HUES6 (cell line): ENCODE measurements around the gene INSIG1.

Source experiments
- H3K27ac ChIP-seq: 2 replicates; pipeline ENCODE4 v1.7.0; 2013; ENCODE audit warnings: low read depth, mild to moderate bottlenecking, low read length, inconsistent platforms
- H3K27me3 ChIP-seq: 2 replicates; pipeline ENCODE4 v1.6.1; 2013; ENCODE audit warnings: low read length; ENCODE audit not compliant: control insufficient read depth, insufficient read depth
- H3K36me3 ChIP-seq: 2 replicates; pipeline ENCODE4 v1.6.1; 2013; ENCODE audit warnings: low read length; ENCODE audit not compliant: control insufficient read depth, insufficient read depth
- H3K4me1 ChIP-seq: 2 replicates; pipeline ENCODE4 v1.6.1; 2013; ENCODE audit warnings: low read length; ENCODE audit not compliant: control insufficient read depth, insufficient read depth
- H3K4me3 ChIP-seq: 2 replicates; pipeline ENCODE4 v1.5.1; 2013; ENCODE audit warnings: low read depth, low read length
- H3K9ac ChIP-seq: one replicate; pipeline ENCODE4 v1.6.1; 2013; ENCODE audit warnings: mild to moderate bottlenecking, low read length
- H3K9me3 ChIP-seq: 2 replicates; pipeline ENCODE4 v1.6.1; 2013; ENCODE audit warnings: low read depth, low read length; ENCODE audit not compliant: control insufficient read depth, insufficient read depth

The INSIG1 gene

DNA sequence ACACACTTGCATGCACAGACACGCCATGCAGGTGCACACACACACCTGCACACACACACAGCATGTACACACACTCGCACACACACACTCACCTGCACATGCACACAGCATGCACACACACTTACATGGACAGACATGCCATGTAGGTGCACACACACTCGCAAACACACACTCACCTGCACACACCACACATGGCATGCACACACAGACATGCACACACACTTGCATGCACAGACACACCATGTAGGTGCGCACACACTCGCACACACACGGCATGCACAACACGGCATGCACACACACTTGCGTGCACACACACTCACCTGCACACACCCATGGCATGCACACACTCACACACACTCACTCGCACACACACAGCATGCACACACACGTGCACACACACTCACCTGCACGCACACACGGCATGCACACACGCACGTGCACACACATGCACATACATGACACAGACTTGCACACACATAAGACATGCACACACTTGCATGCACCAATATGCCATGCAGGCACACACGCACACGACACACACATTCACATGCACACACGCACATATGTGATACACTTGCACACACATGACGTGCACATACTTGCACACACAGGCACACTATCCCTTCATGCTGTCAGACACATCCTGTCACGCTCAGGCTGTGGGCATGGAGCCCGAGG lies 56.8 kb downstream of the INSIG1 start:
- Histone ChIP-seq H3K4me3 (no peak overlapping the region), H3K9ac (no peak overlapping the region), H3K4me1 (peaks cover 3% of the 10 kb centered on the region; the same call in 1 of the 2 replicates), H3K27ac (no peak overlapping the region), H3K27me3 (peaks cover 19% of the 10 kb centered on the region), H3K36me3 (no peaks in the 10 kb centered on the region), H3K9me3 (no peaks in the 10 kb centered on the region)

DNA sequence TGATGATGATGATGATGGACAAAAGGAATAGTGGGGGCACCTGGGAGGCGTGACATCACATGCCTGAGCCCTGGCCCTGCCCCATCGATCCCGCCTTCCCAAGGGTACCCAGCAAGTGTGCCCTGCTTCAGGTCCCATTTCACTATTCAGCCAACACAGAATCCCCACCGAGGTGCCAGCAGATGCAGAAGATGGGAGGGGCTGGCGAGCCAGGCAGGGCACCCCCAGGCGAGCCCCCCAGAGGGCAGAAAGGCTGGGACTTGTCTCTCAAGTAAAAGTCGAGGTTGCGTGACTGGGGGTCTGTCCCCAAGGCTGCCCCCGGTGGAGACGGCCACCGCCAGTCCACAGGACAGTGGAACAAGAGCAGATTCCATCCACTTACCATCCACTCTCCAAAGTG lies 57.5 kb downstream of the INSIG1 start:
- Histone ChIP-seq H3K27ac (no peak overlapping the region), H3K4me1 (no peaks in the 10 kb centered on the region; the same call in 1 of the 2 replicates), H3K36me3 (no peaks in the 10 kb centered on the region), H3K9me3 (no peaks in the 10 kb centered on the region), H3K9ac (no peak overlapping the region), H3K27me3 (peaks cover 18% of the 10 kb centered on the region; the same call in 1 of the 2 replicates), H3K4me3 (no peak overlapping the region)

DNA sequence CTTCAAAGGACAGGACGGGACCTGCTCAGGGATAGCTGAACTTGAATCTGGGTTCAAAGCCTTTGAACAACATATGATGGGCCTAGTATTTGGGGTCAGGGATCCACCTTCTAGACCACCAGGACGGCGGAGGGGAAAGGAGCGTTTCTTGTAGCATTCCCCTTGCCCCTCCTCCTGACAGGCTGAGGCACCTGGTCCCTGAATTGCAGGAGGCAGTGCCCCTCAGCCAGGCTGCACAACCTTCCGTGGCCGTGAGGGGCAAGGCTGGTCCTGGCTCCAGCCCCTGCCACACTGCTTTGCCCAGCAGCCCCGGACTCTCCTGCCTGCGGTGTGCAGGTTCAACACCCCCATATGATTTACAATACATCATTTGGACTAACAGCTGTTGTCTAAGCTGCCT lies 58.1 kb downstream of the INSIG1 start:
- Histone ChIP-seq H3K36me3 (no peaks in the 10 kb centered on the region), H3K27me3 (peaks cover 24% of the 10 kb centered on the region; the same call in 1 of the 2 replicates), H3K27ac (no peak overlapping the region), H3K9ac (no peak overlapping the region), H3K9me3 (no peaks in the 10 kb centered on the region), H3K4me1 (no peaks in the 10 kb centered on the region; the same call in 1 of the 2 replicates), H3K4me3 (no peak overlapping the region)

DNA sequence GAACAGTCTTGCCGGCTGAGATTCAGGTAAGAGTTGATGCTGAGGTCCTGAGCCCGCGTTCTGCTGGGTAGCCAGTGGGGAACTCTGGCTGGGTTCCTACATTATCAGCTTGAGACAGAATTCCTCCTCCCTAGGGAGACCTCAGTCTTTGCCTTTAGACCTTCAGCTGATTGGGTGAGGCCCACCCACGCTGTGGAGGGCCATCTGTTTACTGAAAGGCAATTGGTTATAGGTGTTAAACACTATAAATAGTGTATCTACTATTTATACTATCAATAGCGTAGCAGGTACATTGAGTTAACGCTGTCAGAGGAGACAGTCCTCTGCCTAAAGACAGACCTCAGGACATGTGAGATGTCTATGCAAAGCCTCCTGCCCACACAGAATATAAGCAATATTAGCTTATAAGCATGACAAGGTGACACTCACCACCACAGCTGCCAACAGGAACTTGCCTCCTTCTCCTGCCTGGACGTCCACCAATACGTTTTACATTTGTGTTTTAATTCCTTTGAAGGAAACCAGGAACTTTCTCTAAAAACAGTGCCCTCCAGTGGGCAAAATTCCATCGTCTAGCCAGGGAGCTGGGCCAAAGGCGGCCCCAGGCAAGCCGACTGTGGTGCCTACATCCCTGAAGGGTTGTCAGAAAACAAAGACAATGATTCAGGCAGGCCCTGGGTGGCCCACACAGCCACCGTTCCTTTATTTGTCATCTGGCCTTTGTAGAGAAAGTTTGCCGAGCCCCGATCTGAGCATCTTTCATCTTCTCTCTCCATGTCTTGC lies 58.8 kb downstream of the INSIG1 start:
- no peak overlapping the region for H3K9ac ChIP-seq
- H3K9me3 ChIP-seq = no peaks in the 10 kb centered on the region
- H3K36me3 ChIP-seq = no peaks in the 10 kb centered on the region
- no peak overlapping the region for H3K4me3 ChIP-seq
- H3K27me3 ChIP-seq = peaks cover 31% of the 10 kb centered on the region
- H3K27ac ChIP-seq = no peak overlapping the region
- no peaks in the 10 kb centered on the region; the same call in 1 of the 2 replicates for H3K4me1 ChIP-seq

DNA sequence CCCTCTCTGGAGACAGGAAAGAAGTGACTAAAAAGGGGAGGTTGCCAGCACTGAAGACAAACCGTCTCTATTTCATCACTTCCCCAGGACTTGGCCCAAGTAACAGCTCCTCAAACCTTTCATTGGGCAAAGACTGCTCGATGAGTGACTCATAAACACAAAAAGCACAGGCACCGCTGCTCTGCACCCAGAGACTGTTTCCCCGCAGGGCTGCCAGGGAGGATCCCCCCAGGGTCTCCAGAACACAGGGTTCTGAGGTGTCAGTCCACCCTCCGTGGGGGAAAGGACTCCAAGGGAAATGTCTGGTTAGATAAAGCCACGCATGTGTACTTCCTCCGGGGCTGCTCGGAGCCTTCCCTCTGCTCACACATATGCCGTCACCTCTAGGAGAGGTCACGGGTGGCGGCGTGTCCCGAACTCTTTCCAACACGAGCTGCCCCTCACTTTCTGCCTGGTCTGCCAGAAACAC lies 59.9 kb downstream of the INSIG1 start:
- Histone ChIP-seq H3K4me1 (no peaks in the 10 kb centered on the region; the same call in 1 of the 2 replicates), H3K27me3 (peaks cover 37% of the 10 kb centered on the region), H3K4me3 (no peak overlapping the region), H3K36me3 (no peaks in the 10 kb centered on the region), H3K9ac (no peak overlapping the region), H3K27ac (no peak overlapping the region), H3K9me3 (no peaks in the 10 kb centered on the region)

DNA sequence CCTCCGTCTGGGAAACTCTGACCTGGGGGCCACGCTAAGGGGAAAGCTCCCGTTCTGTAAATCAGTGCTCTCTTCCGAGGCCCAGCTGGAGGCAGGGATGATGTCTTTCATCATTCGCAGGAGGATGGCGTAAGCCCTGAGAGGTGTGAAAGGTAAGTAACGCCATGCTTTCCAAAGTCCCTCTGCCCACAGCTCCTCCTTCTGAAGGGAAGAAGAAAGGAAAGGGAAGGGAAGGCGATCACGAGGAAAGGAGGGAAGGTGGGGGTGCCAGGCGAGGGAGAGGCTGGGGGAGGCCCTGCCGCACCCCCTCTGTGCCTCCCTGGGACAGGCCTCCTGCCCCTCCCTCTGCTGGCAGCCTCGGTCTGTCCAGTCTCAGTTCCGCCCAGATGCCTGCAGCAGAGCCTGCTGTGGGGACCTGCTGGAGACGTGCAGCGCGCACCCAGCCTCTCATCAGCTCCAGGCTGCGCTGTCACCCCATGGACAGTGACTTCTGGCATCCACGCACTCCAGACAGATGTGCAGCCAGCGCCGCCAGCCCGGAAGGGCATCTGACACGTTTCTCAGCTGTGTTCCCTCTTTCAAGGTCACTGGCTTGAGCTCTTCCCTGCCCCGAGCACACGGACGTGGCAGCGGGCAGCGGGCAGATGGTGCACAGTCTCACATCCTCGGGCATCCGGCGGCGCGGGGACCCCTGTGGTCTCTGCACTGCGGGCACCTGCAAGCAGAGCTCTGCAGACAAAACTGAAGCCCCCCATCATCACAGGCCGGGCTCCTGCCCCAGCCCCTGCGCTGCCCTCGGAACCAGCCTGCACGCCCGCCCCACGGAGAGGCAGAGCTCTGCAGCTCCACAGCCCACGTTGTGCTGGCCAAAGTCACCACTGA lies 60.6 kb downstream of the INSIG1 start:
- Histone ChIP-seq H3K9ac (no peak overlapping the region), H3K36me3 (no peaks in the 10 kb centered on the region), H3K4me3 (no peak overlapping the region), H3K4me1 (no peaks in the 10 kb centered on the region; the same call in 1 of the 2 replicates), H3K27ac (no peak overlapping the region), H3K27me3 (peaks cover 42% of the 10 kb centered on the region), H3K9me3 (no peaks in the 10 kb centered on the region)

DNA sequence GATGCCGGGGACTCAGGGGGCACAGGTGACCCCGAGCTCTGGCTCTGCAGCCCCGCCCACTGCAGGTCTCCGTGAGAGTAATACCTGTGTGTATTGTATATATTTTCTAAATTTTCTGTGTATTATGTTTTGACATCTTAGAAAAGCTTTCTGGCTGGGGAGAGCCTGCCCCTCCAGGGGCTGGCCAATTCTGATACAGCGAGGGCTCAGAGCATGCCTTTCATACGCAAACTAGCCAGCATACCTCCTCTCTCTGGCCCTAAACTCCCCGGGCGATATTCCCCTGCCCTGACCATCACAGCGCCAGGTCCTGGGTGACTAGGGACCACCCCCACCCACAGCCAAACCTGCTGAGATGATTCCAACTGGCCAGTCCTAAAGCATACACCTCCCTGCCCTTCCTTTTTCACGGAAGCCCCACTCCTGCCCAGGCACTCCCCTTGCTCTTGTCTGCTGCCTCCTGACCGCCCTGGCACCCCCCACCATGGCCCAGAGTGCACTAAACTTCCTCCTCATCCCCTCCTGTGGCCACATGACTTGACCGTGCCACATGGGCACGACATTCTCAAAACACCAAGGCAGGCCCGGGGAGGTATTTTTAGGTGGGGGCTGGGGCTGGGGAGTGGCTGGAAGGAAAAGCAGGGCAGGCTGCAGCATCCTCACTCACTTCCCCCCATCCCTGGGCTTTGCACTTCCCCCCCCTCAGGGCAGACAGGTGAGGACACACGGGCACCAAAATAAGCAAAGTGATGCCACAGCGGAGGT lies 61.5 kb downstream of the INSIG1 start:
- H3K27ac ChIP-seq = no peak overlapping the region
- H3K4me1 ChIP-seq = no peaks in the 10 kb centered on the region; the same call in 1 of the 2 replicates
- H3K9me3 ChIP-seq = no peaks in the 10 kb centered on the region
- H3K27me3 ChIP-seq = peaks cover 50% of the 10 kb centered on the region
- no peak overlapping the region for H3K4me3 ChIP-seq
- no peaks in the 10 kb centered on the region for H3K36me3 ChIP-seq
- no peak overlapping the region for H3K9ac ChIP-seq
